Measurements from ENCODE around the gene TMEM33. TPM values are rescaled to one million over a fixed set of nuclear protein-coding genes. Genes with fewer than 3 reads are reported as not detected.

TMEM33 gene
- total RNA-seq, 1 donor from 2014 or later: 44.4 TPM

DNA sequence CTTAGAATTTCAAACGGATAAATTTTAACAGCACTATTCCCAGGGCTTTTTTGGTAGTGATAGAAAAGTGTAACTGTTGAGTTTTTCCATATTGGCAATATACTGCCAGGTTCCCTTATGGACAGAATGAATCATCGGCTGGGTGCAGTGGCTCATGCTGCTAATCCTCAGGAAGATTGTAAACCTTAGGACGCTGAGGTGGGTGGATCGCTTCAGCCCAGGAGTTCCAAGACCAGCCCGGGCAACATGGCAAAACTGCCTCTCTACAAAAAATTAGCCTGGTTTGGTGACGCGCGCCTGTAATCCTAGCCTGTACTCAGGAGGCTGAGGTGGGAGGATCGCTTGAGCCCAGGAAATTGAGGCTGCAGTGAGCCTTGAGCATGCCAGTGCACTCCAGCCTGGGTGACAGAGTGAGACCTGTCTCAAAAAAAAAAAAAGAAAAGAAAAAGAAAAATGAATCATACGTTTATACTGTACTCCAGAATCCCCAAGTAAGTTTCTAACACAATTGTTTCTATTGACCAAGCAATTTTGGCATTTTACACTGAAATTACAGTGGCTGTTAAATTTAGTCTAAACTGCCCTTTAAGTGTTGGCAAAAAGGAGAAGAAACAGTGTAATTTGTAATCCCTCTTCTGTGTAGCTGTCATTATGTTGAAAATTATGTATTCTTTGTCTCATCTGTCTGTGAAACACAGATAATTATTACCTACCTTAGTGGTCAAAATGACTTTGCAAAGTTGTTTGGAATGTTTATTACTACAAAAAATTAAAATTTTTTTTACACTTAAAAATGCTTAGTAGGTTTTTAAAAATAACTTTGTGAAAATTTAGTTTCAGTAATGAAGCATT, 56.9 kb downstream of the TMEM33 start:
- TF ChIP-seq POLR2AphosphoS5 (IDR thresholded peaks at IDR 0.05; ENCODE audit: insufficient read depth in 1 of 2, low read depth in 1 of 2) (no peak), POLR2A (IDR thresholded peaks at IDR 0.05) (no peak), CTCF (IDR thresholded peaks at IDR 0.05) (no peak)
- no peak overlapping the region for H3K27ac ChIP-seq
- H3K4me1 ChIP-seq: peaks cover 31% of the 10 kb centered on the region
- no peaks in the 10 kb centered on the region for H3K9me3 ChIP-seq
- no peaks in the 10 kb centered on the region for H3K27me3 ChIP-seq
- H3K4me3 ChIP-seq: peak overlapping the region; percentile 73 to 89
- H3K36me3 ChIP-seq: no peaks in the 10 kb centered on the region
- intact Hi-C loops (cut with DNase I): no loop called here
- DNase-seq (ENCODE audit: extremely low spot score in 2 of 2): no peak

DNA sequence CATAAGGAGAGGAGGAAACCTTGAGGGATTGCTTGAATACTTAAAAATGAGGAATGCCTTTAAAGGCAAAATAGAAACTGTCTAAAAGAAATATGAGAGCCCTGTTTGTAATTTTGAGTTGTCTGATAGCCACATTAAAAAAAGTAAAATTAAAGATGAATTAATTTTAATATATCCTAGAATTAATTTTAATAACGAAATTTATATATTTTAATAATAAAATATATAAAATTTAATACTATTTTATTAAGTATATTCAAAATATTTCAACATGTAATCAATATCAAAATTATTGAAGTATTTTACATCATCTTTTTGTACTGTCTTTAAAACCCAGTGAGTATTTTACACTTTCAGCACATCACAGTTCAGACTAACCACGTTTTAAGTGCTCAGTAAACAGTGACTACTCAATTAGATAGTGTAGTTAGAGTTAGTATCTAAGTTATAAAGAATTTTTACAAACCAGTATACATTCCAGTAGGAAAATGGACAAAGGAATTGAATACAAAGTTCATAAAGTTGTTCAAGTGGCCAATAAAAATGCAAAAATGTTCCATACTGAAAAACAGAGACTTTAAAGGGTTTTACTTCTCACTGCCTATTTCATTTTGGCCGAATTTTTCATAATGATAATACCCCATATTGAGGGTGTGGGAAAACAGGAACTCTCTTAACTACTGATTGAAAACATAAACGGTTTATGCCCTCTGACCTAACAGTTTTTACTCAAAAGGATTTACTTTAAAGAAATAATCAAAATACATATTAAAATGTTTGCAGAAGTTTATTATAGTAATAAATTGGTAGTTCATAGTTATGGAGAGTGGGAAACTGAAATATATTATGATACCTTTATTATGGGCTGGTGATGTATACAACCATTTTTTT, 58.0 kb downstream of the TMEM33 start:
- TF ChIP-seq POLR2AphosphoS5 (IDR thresholded peaks at IDR 0.05; ENCODE audit: insufficient read depth in 1 of 2, low read depth in 1 of 2): no peak
- no peak for TF ChIP-seq POLR2A (IDR thresholded peaks at IDR 0.05)
- no peak for TF ChIP-seq CTCF (IDR thresholded peaks at IDR 0.05)
- intact Hi-C loops (cut with DNase I): no loop called here
- Histone ChIP-seq H3K27ac (no peak overlapping the region), H3K27me3 (no peaks in the 10 kb centered on the region), H3K9me3 (no peaks in the 10 kb centered on the region), H3K36me3 (no peaks in the 10 kb centered on the region), H3K4me1 (peaks cover 31% of the 10 kb centered on the region), H3K4me3 (no peak overlapping the region)
- no peak for DNase-seq (ENCODE audit: extremely low spot score in 2 of 2)

DNA sequence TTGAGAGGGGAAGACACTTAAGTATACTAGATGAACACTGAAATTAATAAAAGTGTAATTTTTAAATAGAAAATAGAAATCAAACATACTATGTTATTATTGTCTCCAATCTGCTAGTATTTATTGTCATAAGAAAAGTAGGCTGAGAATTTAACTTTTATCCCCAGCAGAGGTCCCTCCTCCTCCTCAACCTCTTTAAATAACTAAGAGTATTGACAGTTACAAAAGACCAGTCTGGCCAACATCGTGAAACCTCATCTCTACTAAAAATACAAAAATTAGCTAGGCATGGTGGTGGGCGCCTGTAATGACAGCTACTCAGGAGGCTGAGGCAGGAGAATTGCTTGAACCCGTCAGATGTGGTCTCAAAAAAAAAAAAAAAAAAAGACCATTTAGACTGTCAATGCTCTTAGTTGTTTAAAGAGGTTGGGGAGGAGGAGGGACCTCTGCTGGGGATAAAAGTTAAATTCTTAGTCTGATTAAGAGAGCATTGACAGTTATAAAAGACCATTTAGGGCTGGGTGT, 59.3 kb downstream of the TMEM33 start:
- H3K36me3 ChIP-seq: no peaks in the 10 kb centered on the region
- intact Hi-C loops (cut with DNase I): no loop called here
- H3K4me1 ChIP-seq: peaks cover 29% of the 10 kb centered on the region
- no peak overlapping the region for H3K27ac ChIP-seq
- no peaks in the 10 kb centered on the region for H3K9me3 ChIP-seq
- no peak for DNase-seq (ENCODE audit: extremely low spot score in 2 of 2)
- no peak for TF ChIP-seq CTCF (IDR thresholded peaks at IDR 0.05)
- no peak for TF ChIP-seq POLR2A (IDR thresholded peaks at IDR 0.05)
- no peak for TF ChIP-seq POLR2AphosphoS5 (IDR thresholded peaks at IDR 0.05; ENCODE audit: insufficient read depth in 1 of 2, low read depth in 1 of 2)
- H3K27me3 ChIP-seq: no peaks in the 10 kb centered on the region
- H3K4me3 ChIP-seq: no peak overlapping the region

DNA sequence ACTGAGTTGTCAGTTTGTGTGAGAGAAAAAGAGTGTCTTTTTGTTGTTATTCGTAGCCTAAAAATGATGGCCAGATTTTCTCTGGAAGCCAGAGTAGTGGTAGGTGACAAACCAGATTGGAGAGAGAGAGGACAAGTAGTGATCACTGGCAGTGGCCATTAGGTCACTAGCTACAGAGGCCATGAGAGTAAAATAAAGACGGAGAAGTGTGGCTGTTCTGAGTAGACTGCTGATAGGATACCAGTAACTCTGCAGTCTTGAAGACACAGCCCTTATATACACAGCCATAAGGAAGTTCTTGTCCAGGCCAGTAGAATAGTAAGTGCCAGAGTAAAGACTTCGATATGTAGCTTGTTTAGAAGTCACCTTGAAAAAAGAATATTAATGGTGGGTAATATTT, 62.8 kb downstream of the TMEM33 start:
- Histone ChIP-seq H3K4me1 (peaks cover 4% of the 10 kb centered on the region), H3K9me3 (no peaks in the 10 kb centered on the region), H3K36me3 (no peaks in the 10 kb centered on the region), H3K27ac (no peak overlapping the region), H3K4me3 (no peak overlapping the region), H3K27me3 (no peaks in the 10 kb centered on the region)
- TF ChIP-seq POLR2AphosphoS5 (IDR thresholded peaks at IDR 0.05; ENCODE audit: insufficient read depth in 1 of 2, low read depth in 1 of 2) (no peak), CTCF (IDR thresholded peaks at IDR 0.05) (no peak), POLR2A (IDR thresholded peaks at IDR 0.05) (no peak)
- no peak for DNase-seq (ENCODE audit: extremely low spot score in 2 of 2)
- intact Hi-C loops (cut with DNase I): no loop called here

Measured in vagina (tissue), 2 donors.